Suprapubic skin (tissue), 4 donors: ENCODE measurements around the gene CDH22. TPM values are rescaled to one million over a fixed set of nuclear protein-coding genes. Genes with fewer than 3 reads are reported as not detected.

Experiments used
- DNase-seq, 2 donors: peaks; one replicate each; pipeline ENCODE4 v3.0.0-alpha.2; 2019; ENCODE audit warnings: low spot score in 2 of 2
- H3K27ac ChIP-seq: fragments of 200-600 bp; sonication (generic); one replicate; pipeline ENCODE4 v1.5.1; 2019
- H3K27me3 ChIP-seq: fragments of 200-600 bp; sonication (generic); one replicate; pipeline ENCODE4 v1.5.1; 2019
- H3K36me3 ChIP-seq: fragments of 200-600 bp; sonication (generic); one replicate; pipeline ENCODE4 v1.5.1; 2019
- H3K4me1 ChIP-seq: fragments of 200-600 bp; sonication (generic); one replicate; pipeline ENCODE4 v1.5.1; 2019
- H3K4me3 ChIP-seq: fragments of 200-600 bp; sonication (generic); one replicate; pipeline ENCODE4 v1.5.1; 2019; ENCODE audit warnings: mild to moderate bottlenecking
- H3K9me3 ChIP-seq: fragments of 200-600 bp; sonication (generic); one replicate; pipeline ENCODE4 v1.5.1; 2019
- CTCF ChIP-seq, 2 donors: fragments of 200-600 bp in 1 of 2; fragments of 450-650 bp in 1 of 2; sonication (generic) in 1 of 2; IDR thresholded peaks; one replicate each; pipeline ENCODE4 v1.5.1; 2016 to 2019; ENCODE audit warnings: antibody characterized with exemption in 2 of 2, mild to moderate bottlenecking in 1 of 2, moderate library complexity in 1 of 2
- EP300 ChIP-seq: sonication (generic); formaldehyde crosslinking; IDR thresholded peaks from one replicate; pipeline ENCODE4 v1.6.1; 2017; ENCODE audit warnings: antibody characterized with exemption
- POLR2A ChIP-seq, 2 donors: fragments of 450-650 bp; IDR thresholded peaks; one replicate each; pipeline ENCODE4 v1.6.1; 2017; ENCODE audit warnings: antibody characterized with exemption in 2 of 2, mild to moderate bottlenecking in 2 of 2, moderate library complexity in 2 of 2
- POLR2AphosphoS5 ChIP-seq, 3 donors: sonication (generic); formaldehyde crosslinking; IDR thresholded peaks; one replicate each; pipeline ENCODE4 v1.6.1; 2017; ENCODE audit warnings: antibody characterized with exemption in 3 of 3
- WGBS: methylation state at CpG from one replicate; pipeline ENCODE4 v1.1.5; 2018; 5-methylcytosine and 5-hydroxymethylcytosine counted together
- total RNA-seq, 4 donors: library from RNA; depleted of rRNA; stranded (reverse); fragments of >200 nt; gene quantifications; one replicate each; pipeline ENCODE4 v1.1.0, GENCODE V29; 2016

Gene CDH22
- total RNA-seq, 4 donors from 2014 or later = 2.6 to 5.1 (median 3.3) TPM

- H3K4me1 ChIP-seq = no peaks in the 10 kb centered on the region
- no peaks in the 10 kb centered on the region for H3K9me3 ChIP-seq
- no peak for DNase-seq
- H3K4me3 ChIP-seq = no peak overlapping the region
- 80% methylated on average over 10 of the region's 10 CpGs for WGBS
- no peaks in the 10 kb centered on the region for H3K36me3 ChIP-seq
- TF ChIP-seq CTCF (IDR thresholded peaks at IDR 0.05) = no peak
- H3K27ac ChIP-seq = no peak overlapping the region
- peaks cover 52% of the 10 kb centered on the region for H3K27me3 ChIP-seq
Measured at GRCh38 chr20:46279103-46279502, 29.2 kb downstream of the CDH22 start.

GRCh38 chr20:46277602-46278001, 30.7 kb downstream of the CDH22 start:
- Histone ChIP-seq H3K9me3 (no peaks in the 10 kb centered on the region), H3K27ac (no peak overlapping the region), H3K36me3 (no peaks in the 10 kb centered on the region), H3K4me1 (no peaks in the 10 kb centered on the region), H3K4me3 (no peak overlapping the region), H3K27me3 (peaks cover 45% of the 10 kb centered on the region)
- no peak for TF ChIP-seq POLR2AphosphoS5 (IDR thresholded peaks at IDR 0.05)
- no peak for TF ChIP-seq CTCF (IDR thresholded peaks at IDR 0.05)
- no peak for TF ChIP-seq EP300
- TF ChIP-seq POLR2A (IDR thresholded peaks at IDR 0.05) = no peak
- no peak for DNase-seq
- WGBS = 52% methylated on average over 8 of the region's 8 CpGs

GRCh38 chr20:46276531-46276930, 31.8 kb downstream of the CDH22 start:
- DNase-seq = no peak
- TF ChIP-seq CTCF (IDR thresholded peaks at IDR 0.05) = no peak
- no peak for TF ChIP-seq POLR2A (IDR thresholded peaks at IDR 0.05)
- no peak for TF ChIP-seq POLR2AphosphoS5 (IDR thresholded peaks at IDR 0.05)
- TF ChIP-seq EP300 = no peak
- Histone ChIP-seq H3K27me3 (peaks cover 39% of the 10 kb centered on the region), H3K27ac (no peak overlapping the region), H3K9me3 (no peaks in the 10 kb centered on the region), H3K36me3 (no peaks in the 10 kb centered on the region), H3K4me3 (no peak overlapping the region), H3K4me1 (no peaks in the 10 kb centered on the region)
- 51% methylated on average over 4 of the region's 4 CpGs for WGBS

- H3K27ac ChIP-seq = no peak overlapping the region
- H3K4me3 ChIP-seq = no peak overlapping the region
- peaks cover 39% of the 10 kb centered on the region for H3K27me3 ChIP-seq
- WGBS = 90% methylated on average over 4 of the region's 4 CpGs
- no peaks in the 10 kb centered on the region for H3K4me1 ChIP-seq
- no peaks in the 10 kb centered on the region for H3K9me3 ChIP-seq
- DNase-seq = no peak
- H3K36me3 ChIP-seq = no peaks in the 10 kb centered on the region
- TF ChIP-seq EP300 (no peak), POLR2AphosphoS5 (IDR thresholded peaks at IDR 0.05) (no peak), CTCF (IDR thresholded peaks at IDR 0.05) (no peak), POLR2A (IDR thresholded peaks at IDR 0.05) (no peak)
Measured at GRCh38 chr20:46275091-46275490, 33.2 kb downstream of the CDH22 start.

GRCh38 chr20:46273717-46274116, 34.6 kb downstream of the CDH22 start:
- no peak for DNase-seq
- H3K4me3 ChIP-seq = no peak overlapping the region
- no peak overlapping the region for H3K27ac ChIP-seq
- H3K27me3 ChIP-seq = peaks cover 50% of the 10 kb centered on the region
- TF ChIP-seq CTCF (IDR thresholded peaks at IDR 0.05) (no peak), POLR2AphosphoS5 (IDR thresholded peaks at IDR 0.05) (no peak), EP300 (no peak), POLR2A (IDR thresholded peaks at IDR 0.05) (no peak)
- H3K9me3 ChIP-seq = no peaks in the 10 kb centered on the region
- no peaks in the 10 kb centered on the region for H3K36me3 ChIP-seq
- H3K4me1 ChIP-seq = no peaks in the 10 kb centered on the region
- WGBS = 35% methylated on average over 2 of the region's 2 CpGs
